ENCODE results near the gene FER. TPM values are rescaled to one million over a fixed set of nuclear protein-coding genes. Genes with fewer than 3 reads are reported as not detected.
"Not testable (repeated sequence)": the region's sequence is repeated elsewhere in the genome, so short reads cannot be mapped to it uniquely, and the experiment has no call there.

Gene FER
- total RNA-seq, 4 donors from 2014 or later = 13.4 to 30.0 (median 19.6) TPM

- H3K36me3 ChIP-seq = peaks cover 0 to 26% (median 0%) of the 10 kb centered on the region in 3 donors
- no peaks in the 10 kb centered on the region for H3K27me3 ChIP-seq
- TF ChIP-seq CTCF (IDR thresholded peaks at IDR 0.05) (no peak), POLR2A (IDR thresholded peaks at IDR 0.05) (no peak)
- no peaks in the 10 kb centered on the region for H3K4me1 ChIP-seq
- H3K4me3 ChIP-seq = no peak overlapping the region
- intact Hi-C loops (cut with DNase I) = no loop called here
- DNase-seq = no peak
- H3K9me3 ChIP-seq = no peaks in the 10 kb centered on the region
- H3K27ac ChIP-seq = no peak overlapping the region
Measured at GRCh38 chr5:108898707-108899106, 151.0 kb downstream of the FER start.

- intact Hi-C loops (cut with DNase I); H3K9me3 ChIP-seq; H3K27me3 ChIP-seq; H3K4me3 ChIP-seq; H3K4me1 ChIP-seq; H3K27ac ChIP-seq; DNase-seq: not testable (repeated sequence)
- peaks cover 0 to 23% (median 0%) of the 10 kb centered on the region in 3 donors for H3K36me3 ChIP-seq
- 80 to 92% methylated on average over 6 of the region's 6 CpGs for WGBS, 2 donors
Measured at GRCh38 chr5:108899244-108899643, 151.5 kb downstream of the FER start.

- Histone ChIP-seq H3K4me1 (no peaks in the 10 kb centered on the region), H3K36me3 (peaks cover 0 to 15% (median 0%) of the 10 kb centered on the region in 3 donors), H3K27ac (no peak overlapping the region), H3K9me3 (no peaks in the 10 kb centered on the region), H3K27me3 (no peaks in the 10 kb centered on the region), H3K4me3 (no peak overlapping the region)
- no peak for TF ChIP-seq CTCF (IDR thresholded peaks at IDR 0.05)
- no peak for TF ChIP-seq POLR2A (IDR thresholded peaks at IDR 0.05)
- WGBS, 2 donors = 64 to 80% methylated on average over 3 of the region's 3 CpGs
- DNase-seq = no peak
- intact Hi-C loops (cut with DNase I) = no loop called here
Measured at GRCh38 chr5:108900668-108901067, 153.0 kb downstream of the FER start.

GRCh38 chr5:108905805-108906204 lies 158.1 kb downstream of the FER start:
- no peak for DNase-seq
- no peak for TF ChIP-seq POLR2A (IDR thresholded peaks at IDR 0.05)
- no peak for TF ChIP-seq CTCF (IDR thresholded peaks at IDR 0.05)
- peaks cover 0 to 5% (median 0%) of the 10 kb centered on the region in 3 donors for H3K36me3 ChIP-seq
- intact Hi-C loops (cut with DNase I) = no loop called here
- no peaks in the 10 kb centered on the region for H3K4me1 ChIP-seq
- no peak overlapping the region for H3K27ac ChIP-seq
- H3K4me3 ChIP-seq = no peak overlapping the region
- H3K27me3 ChIP-seq = no peaks in the 10 kb centered on the region
- no peaks in the 10 kb centered on the region for H3K9me3 ChIP-seq

GRCh38 chr5:108910627-108911026 lies 162.9 kb downstream of the FER start:
- no peak overlapping the region for H3K4me3 ChIP-seq
- H3K4me1 ChIP-seq = no peaks in the 10 kb centered on the region
- WGBS, 2 donors = 93 to 98% methylated on average over 3 of the region's 3 CpGs
- no peak for DNase-seq
- no peaks in the 10 kb centered on the region for H3K9me3 ChIP-seq
- H3K27me3 ChIP-seq = no peaks in the 10 kb centered on the region
- H3K27ac ChIP-seq = no peak overlapping the region
- intact Hi-C loops (cut with DNase I) = no loop called here
- H3K36me3 ChIP-seq = peaks cover 0 to 12% (median 0%) of the 10 kb centered on the region in 3 donors
- TF ChIP-seq POLR2A (IDR thresholded peaks at IDR 0.05) (no peak), CTCF (IDR thresholded peaks at IDR 0.05) (no peak)

- H3K9me3 ChIP-seq = no peaks in the 10 kb centered on the region
- WGBS, 2 donors = 86 to 88% methylated on average over 3 of the region's 3 CpGs
- no peak overlapping the region for H3K4me3 ChIP-seq
- peaks cover 0 to 12% (median 0%) of the 10 kb centered on the region in 3 donors for H3K36me3 ChIP-seq
- intact Hi-C loops (cut with DNase I) = no loop called here
- no peak overlapping the region for H3K27ac ChIP-seq
- H3K27me3 ChIP-seq = no peaks in the 10 kb centered on the region
- DNase-seq = no peak
- no peaks in the 10 kb centered on the region for H3K4me1 ChIP-seq
- TF ChIP-seq POLR2A (IDR thresholded peaks at IDR 0.05) (no peak), CTCF (IDR thresholded peaks at IDR 0.05) (no peak)
Measured at GRCh38 chr5:108911055-108911454, 163.4 kb downstream of the FER start.
